NB4 (cell line): Measurements from ENCODE around the gene BAHCC1.

ENCODE experiments used
- DNase-seq: peaks from one replicate; pipeline ENCODE4 v3.0.0; 2010; ENCODE audit warnings: low read depth
- H3K4me3 ChIP-seq: one replicate; pipeline ENCODE4 v1.5.1; 2011; ENCODE audit warnings: mild to moderate bottlenecking, low read depth, low read length, moderate library complexity
- CTCF ChIP-seq: IDR thresholded peaks from one replicate; pipeline ENCODE4 v1.5.1; 2012; ENCODE audit warnings: low read depth, low read length
- MYC ChIP-seq: IDR thresholded peaks from 2 replicates; pipeline ENCODE4 v1.6.1; 2011; ENCODE audit warnings: low read depth, low read length
- POLR2A ChIP-seq: IDR thresholded peaks from 2 replicates; pipeline ENCODE4 v1.6.1; 2011; ENCODE audit warnings: mild to moderate bottlenecking; ENCODE audit not compliant: insufficient read length; ENCODE audit errors: extremely low read depth
- TF ChIP-seq, protein P1 (sequence below): IDR thresholded peaks from 2 replicates; pipeline ENCODE4 v1.6.1; 2011; ENCODE audit warnings: low read depth, low read length

The BAHCC1 gene

GRCh38 chr17:81502471-81503017, 107.3 kb downstream of the BAHCC1 start:
- TF ChIP-seq POLR2A (no peak), MYC (no peak), CTCF (no peak)
- TF ChIP-seq, protein P1, sequence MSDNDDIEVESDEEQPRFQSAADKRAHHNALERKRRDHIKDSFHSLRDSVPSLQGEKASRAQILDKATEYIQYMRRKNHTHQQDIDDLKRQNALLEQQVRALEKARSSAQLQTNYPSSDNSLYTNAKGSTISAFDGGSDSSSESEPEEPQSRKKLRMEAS, result no peak
- DNase-seq, result no peak
- no peak overlapping the region for H3K4me3 ChIP-seq

DNA sequence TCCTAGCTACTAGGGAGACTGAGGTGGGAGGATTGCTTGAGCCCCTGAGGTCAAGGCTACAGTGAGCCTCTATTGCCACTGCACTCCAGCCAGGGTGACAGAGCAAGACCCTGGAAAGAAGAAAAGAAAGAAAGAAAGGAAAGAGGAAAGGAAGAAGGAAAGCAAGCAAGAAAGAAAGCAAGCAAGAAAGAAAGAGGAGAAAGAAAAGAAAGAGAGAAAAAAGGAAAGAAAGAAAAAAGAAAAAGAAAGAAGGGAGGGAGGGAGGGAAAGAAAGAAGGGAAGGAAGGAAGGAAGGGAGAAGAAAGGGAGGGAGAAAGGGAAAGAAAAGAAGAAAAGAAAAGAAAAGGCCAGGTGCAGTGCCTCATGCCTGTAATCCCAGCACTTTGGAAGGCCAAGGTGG, 108.4 kb downstream of the BAHCC1 start:
- H3K4me3 ChIP-seq, result no peak overlapping the region
- DNase-seq, result no peak
- TF ChIP-seq, protein P1, result no peak
- TF ChIP-seq MYC (no peak), CTCF (no peak), POLR2A (no peak)

DNA sequence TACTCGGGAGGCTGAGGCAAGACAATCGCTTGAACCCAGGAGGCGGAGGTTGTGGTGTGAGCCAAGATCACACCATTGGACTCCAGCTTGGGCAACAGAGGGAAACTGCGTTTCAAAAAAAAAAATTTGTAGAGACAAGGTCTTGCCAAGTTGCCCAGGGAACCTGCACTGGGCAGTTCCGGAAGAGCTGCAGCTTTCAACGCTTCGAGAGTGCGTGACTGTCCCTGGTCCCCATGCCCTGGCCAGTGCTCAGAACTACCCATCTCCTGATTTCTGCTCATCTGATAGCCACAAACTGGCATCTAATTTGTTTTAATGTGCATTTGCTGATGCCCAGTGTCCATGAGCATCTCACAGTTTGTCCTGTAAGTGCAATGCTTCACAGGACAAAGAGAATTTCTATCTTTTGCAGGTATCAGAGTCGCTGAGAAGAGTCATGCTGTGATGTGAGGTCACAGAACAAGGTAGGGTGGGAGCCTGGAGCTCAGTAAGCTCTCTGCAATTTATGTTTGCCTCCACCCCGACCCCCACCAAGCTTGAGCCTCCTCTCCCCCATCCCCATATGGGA, 113.5 kb downstream of the BAHCC1 start:
- TF ChIP-seq CTCF (no peak), MYC (no peak), POLR2A (no peak)
- TF ChIP-seq, protein P1, result no peak
- H3K4me3 ChIP-seq, result no peak overlapping the region
- DNase-seq, result no peak

DNA sequence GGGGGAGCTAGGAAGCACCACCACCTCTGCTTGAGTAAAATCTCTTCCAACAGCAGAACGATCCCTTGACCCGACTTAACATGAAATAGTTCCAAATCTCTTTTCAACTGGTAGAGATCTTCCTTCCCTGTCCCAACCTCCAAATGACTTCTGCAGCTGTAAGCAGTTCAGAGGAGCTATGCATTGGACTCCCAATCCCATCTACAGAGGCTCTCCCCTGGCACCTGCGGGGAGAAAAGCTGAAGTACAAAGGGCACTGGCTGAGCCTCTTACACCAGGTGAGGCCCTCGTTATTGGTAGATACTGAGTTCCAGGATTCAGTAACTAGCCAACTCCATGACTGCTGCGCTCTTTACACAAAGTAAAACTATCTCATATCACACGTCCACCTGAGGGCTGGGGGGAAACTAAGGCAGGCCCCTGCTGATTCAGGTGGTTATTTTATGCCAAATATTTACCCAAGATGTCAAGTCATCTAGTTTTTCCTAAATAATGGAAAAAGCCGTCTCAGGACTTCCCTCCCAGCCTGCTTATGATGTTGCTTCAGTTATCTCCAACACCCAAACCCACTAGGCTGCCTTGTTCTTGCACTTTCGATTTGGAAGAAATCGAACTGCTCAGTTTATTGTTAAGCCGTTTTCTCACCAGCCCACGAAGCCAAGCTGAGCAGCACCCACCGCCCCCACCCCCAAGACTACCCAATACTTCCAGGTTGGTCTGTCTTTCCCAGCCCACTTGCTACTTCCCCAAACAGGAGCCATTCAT, 114.1 kb downstream of the BAHCC1 start:
- TF ChIP-seq CTCF (no peak), POLR2A (peak; percentile 12)
- peak; percentile 69 for DNase-seq
- H3K4me3 ChIP-seq, result peak overlapping the region; percentile 69

DNA sequence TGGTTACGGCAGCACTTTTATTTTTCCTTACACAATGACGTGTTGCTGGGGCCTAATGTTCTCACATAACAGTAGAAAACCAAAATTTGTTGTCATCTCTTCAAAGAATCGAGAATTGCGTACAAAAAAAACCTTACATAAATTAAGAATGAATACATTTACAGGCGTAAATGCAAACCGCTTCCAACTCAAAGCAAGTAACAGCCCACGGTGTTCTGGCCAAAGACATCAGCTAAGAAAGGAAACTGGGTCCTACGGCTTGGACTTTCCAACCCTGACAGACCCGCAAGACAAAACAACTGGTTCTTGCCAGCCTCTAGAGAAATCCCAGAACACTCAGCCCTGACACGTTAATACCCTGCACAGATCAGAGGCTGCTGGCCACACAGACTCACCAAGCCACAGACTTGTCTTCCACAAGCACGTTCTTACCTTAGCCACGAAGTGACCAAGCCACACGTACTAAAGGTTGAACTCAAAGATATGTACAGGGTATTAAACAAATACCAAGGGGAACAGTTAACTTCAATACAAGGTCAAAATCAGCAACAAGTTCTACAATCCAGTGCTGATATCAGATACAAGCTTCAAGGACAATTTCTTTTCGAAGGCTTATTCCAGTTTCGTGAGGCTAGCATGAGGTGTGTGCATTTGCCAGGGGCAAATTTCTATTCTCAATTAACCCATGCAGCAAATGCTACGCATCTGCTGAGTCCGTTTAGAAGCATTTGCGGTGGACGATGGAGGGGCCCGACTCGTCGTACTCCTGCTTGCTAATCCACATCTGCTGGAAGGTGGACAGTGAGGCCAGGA, 114.9 kb downstream of the BAHCC1 start:
- no peak for DNase-seq

More for the DNA sequence above, 114.9 kb downstream of the BAHCC1 start:
- H3K4me3 ChIP-seq, result peak overlapping the region; percentile 69
- TF ChIP-seq CTCF (no peak), POLR2A (no peak), MYC (no peak)
- TF ChIP-seq, protein P1, result no peak
